Left lobe of liver (tissue), 2 donors: Measurements from ENCODE around the gene PDZRN3. TPM values are rescaled to one million over a fixed set of nuclear protein-coding genes. Genes with fewer than 3 reads are reported as not detected.

Experiments used
- ATAC-seq: fragments of 200-7000 bp; cut with Tn5 transposase; one replicate; pipeline ENCODE4 v1.9.1; 2020; ENCODE audit warnings: mild to moderate bottlenecking, moderate library complexity
- DNase-seq: peaks from one replicate; pipeline ENCODE4 v3.0.0-alpha.2; 2020; ENCODE audit warnings: low spot score
- total RNA-seq: library from RNA; stranded (reverse); gene quantifications from one replicate; pipeline ENCODE4 v1.2.1, GENCODE V29; 2021
- donor health status: DM: no; HTN: no; CAD: no; lungs with moderate emphysema.
- donor health status: DM: no; HTN: yes; CAD: no.

PDZRN3 gene
- total RNA-seq, 1 donor from 2014 or later = 1.3 TPM

DNA sequence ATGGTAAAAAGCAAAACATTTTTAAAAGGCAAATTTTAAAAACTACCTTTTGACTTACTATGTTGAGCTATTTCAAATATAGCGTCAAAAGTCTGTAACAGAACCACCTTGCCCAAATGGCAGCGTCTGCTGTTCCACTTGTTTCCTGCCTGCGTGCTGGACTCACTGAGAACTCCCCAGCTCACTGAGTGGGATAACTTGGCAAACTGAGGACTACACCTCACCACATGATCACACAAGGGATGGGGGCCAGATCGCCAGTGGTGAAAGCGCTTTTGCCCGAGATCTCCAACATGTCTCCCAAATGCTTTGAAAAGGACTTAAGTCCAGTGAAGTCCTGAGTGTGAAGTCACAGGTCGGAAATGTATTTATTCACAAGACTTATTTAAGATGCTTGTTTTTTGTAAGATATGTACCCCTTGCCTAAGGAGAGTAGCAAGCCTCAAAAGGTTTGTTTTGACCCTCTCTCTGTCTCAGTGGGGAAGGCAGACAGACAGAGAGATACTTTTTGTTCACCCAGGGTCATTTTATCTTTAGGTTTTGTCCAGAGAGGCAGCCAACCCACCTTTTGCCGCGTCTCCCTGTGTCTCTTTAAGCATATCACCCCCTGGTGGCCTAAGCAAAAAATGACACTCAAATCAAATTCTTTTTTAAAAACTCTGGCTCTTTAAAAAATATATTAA lies 192.6 kb downstream of the PDZRN3 start:
- DNase-seq (no peak), ATAC-seq (peak; percentile 46)

DNA sequence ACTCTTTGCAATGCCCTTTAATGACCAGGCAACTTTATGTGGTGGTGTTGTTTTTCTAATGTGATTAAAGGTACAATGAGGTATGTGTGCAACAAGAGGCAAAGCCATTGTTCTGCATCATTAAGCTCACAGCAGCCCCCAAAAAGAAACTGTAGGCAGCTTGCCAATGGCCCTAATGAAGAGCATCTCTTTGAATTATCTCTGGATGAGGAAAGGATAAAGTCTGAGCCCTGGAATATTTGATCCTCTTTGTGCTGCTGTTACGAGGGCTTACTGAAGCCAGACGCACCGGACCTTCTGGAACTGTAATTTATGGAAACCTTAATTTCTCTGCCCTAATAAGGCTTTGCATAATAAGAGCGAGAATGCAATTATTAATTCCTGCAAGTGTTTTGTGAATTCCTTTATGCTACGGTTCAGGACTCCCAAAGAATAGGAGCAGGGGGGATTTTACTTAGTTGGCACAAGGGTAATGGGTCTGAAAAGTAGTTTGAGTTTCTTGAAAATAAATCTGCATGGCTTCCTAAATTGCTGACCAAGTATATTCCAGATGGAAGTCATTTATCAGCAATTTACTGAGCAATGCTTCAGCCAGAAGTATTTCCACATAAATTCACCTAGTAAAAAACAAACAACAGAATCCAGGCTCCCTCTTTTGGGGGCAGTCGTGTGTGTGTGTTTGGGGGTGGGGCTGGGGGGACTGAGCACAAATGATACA lies 193.4 kb downstream of the PDZRN3 start:
- DNase-seq (no peak), ATAC-seq (no peak)

DNA sequence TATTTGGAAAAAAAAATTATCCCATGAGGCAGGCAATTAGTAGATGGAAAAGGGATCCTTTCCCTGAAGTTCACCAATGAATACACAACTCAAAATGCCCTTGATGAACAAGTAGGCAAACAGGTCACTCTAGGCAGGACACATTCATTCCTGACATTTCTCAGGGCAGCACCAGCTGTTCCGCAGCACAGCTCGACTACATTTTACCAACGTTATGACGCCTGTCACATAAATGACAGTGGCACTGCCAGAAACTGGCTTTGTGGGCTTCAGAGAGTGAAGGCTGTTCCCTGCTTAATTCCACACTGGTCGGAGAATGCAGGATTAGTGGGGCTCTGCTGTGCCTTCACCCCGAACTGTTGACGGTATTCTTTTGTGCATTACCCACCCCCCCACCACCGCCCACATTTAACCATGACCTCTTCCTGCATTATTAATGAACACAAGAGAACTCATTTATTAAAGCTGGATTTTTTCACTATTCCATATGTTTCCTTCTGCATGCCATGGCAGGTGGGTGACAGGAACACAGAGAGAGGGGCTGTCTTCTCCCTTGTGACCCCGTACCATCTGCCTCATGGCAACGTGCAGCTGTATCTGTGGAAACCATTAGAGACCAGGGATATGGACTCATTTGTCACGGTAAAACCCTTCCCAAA lies 197.6 kb downstream of the PDZRN3 start:
- DNase-seq (no peak), ATAC-seq (no peak)

DNA sequence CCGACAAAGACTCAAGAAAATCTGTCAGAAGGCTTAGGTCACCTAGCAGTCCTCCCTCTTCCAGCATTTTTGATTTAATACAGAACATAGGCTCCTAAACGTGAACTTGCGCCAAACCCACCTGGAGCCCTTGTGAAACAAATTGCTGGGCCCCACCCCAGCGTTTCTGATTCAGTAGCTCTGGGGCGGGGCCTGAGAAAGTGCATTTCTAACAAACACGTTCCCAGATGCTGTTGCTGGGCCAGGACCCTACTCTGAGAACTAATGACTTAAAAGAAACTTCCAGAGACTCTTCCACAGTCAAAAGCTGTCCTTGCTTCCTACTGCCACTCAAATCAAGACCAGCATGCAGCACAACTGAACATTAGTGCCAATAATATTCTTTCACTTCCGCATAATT lies 198.1 kb downstream of the PDZRN3 start:
- no peak for ATAC-seq
- no peak for DNase-seq

DNA sequence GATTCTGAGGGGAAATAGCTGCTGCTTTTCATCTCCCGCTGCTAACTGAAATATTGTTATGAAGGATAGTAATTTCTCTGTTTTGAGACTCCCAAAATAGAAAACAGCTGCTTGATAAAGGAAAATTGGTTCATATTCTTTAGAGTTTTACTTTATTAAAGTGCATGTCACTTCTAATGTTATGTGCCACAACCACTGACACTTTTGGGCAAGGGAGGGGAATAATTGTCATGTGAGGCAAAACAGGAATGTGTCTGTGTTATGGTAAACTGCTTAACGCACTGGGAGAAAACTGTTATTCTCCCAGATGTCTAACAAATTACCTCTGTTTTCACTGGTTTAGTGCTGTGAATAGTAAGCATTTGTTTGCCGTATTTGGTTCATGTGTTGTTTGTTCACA lies 201.6 kb downstream of the PDZRN3 start:
- no peak for ATAC-seq

DNA sequence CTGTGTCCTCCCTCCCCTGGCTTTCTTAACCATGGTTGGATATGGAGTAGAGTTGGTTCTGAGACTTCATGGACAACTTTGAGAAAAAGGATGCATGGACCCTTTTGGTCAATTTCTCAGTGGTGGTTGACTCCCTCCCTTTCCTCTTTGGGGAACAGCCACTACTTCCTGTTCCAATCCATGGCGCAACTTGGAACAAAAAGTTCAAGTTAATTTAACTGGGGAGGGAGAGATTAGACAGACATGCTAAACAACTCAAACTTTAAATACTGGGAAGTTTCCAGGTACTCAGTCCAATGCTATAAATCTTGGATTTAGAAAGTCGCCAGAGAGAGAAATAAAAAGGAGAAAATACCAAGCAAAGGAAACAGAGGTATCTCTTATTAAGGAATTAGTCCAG lies 202.2 kb downstream of the PDZRN3 start:
- ATAC-seq (no peak), DNase-seq (no peak)

More for the DNA sequence above, 201.6 kb downstream of the PDZRN3 start:
- no peak for DNase-seq

DNA sequence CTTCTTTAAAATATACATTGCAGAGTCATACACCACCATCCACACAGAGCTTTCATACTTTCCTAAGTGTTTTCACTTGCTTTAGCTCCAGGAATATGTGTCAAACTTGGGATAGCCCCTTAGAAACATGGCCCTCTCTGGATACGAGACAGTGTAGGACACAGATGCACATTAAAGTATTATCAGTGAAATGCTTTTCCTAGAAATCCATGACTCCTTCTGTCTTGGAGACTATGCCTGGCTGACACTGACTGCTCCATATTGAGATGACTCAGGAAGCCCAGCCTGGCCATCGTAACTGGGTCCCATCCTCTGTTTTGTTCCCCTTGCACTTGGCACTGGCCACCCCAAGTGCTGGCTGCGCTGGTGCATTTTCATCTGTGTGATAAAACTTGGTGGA lies 204.8 kb downstream of the PDZRN3 start:
- ATAC-seq = no peak

DNA sequence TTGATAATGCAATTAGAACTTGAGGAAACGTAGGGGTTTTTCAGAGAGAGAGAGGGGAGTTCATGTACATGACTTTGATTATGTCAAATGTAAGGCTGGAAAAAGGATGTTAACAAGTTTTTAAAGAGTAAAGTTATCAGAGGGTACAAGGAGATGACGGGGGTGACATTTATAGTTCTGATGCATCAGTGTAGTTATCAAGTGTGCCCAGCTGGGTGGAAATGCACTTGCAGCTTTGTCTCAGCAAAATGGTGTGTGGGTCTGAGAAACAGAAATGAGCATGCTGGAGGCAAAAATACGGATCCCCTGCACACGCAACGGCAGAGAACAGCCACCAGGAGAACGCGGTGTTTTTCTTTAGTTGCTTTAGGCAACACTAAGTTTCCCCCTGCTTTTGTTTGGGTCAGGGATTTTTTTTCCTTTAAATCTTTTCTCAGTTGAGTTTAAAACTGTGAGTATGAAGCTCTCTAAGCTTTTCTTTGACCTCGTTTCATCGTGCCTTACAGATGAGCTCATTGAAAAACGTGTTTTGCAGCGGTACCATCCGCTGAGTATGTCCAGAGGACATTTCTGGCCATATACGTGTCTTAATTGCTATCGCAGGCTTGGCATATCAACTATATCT lies 205.4 kb downstream of the PDZRN3 start:
- DNase-seq (no peak), ATAC-seq (no peak)

More for the DNA sequence above, 204.8 kb downstream of the PDZRN3 start:
- DNase-seq = no peak

DNA sequence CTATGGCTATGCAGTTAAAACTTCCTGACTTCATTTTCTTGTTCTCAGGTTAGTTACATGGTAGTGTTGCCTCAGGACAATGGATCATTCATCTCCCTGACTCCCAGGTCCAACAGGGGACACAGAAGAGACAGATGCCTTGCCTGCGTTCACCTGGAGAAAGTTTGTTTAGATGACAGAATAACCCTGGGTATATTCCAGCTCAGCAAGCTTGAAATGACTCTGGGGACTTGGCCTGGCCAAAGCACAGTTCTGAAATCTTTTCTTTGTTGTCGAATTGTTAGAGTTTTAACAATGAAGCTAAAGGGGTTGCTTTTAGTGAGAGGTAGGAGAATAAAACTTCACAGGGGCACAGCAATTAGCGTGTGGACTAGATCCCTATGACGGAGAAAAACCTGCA lies 206.1 kb downstream of the PDZRN3 start:
- ATAC-seq (no peak), DNase-seq (no peak)

DNA sequence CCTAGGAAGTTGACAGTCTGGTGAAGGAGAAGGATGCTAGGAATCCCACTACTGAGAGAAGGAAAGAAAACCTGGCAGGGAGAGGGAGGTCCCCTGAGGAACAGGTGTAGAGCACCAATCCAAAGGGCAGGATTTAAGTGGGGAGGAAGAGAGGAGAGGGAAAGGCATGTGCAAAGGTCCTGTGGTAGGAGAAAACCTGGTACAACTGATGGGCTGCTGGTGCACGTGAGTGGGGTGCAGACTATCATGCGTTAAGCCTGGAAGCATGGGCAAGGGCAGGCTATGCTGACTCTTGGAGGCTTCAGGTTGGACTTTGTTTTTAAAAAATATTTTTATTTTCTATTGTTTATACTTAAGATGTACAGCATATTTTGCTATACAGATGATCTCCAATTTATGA lies 209.6 kb downstream of the PDZRN3 start:
- ATAC-seq = no peak
- DNase-seq = no peak

DNA sequence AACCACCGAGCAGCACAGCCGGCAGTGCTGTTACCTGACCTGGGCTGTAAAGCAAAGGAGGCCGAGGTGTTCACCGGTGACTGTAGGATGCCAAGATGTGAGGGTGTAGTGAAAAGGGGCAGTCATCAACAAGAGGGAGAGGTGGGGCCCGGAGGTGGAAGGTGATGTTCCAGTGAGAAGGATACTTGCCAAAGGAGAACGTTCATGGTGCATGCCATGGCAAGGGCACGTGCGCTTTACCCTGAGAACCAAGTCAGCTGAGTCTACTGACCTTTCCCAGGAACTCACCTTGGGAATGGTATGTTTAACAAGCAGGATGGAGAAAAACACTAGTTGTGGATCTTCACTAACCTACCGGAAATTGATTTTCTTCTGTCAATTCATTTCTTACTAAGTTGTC lies 211.1 kb downstream of the PDZRN3 start:
- ATAC-seq (no peak), DNase-seq (no peak)

DNA sequence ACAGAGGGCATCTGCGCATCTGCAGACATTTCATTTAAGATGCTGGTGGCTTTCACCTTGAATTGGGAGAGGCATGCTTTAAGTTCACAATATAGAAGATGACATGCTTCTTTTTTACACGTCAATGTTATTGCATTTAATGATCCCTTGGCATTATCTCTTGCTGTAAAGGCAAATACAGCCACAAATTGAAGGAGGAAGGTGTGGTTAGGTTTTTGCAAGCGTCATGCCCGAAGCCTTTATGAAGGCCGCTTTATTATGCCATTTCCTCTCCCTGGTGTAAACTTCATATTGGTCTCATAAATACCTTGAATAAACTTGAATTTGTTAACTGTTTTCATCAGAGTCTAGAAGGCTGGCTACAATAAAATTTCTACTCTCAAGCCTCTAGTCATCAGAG lies 212.7 kb downstream of the PDZRN3 start:
- ATAC-seq = no peak
- no peak for DNase-seq

DNA sequence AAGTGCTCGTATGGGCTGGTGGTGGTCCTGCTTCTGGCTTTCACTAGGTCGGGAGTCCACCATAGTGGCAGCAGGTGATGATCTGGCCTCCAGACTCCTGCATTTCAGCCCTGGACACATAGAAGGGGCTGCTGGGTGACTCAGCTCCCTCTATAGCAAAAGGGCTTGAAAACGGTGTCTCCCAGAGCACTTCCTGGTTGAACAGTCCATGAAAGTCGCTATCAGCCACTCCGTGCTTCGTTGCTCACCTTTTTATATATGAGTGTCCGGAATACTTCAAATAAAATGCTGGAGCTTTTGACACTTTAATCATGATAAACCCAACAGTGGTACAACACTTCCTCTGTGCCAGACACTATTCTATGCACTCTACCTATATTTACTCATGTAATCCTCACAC lies 213.2 kb downstream of the PDZRN3 start:
- no peak for DNase-seq
- ATAC-seq = no peak

DNA sequence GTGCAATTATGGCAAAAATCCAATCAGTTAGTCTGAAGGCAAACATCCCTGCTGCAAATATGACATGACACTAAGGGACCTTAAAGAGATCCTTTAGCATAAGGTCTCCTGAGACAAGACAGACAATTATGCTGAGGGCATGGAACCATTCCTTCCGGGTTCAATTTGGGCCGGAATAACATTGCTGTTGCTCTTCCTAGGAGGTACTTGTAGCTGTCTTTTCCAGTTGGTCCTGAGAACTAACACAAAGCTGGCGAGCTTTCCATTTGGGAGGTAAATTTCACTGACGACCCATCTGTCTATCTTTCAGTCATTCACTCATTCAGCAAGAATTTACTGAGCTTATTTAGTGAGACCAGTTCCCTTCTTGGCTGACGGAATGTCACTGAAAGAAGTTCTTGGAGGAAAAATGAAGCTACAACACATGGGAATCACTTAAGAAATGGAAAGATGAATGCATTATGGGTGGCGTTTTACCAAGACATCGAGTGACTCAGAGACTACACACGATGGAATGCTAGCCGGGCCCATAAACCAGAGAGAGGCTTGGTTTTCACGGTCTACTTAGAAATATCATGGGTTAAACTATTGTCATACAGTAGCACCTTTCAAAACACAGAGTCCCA lies 215.5 kb downstream of the PDZRN3 start:
- DNase-seq = no peak
- ATAC-seq = no peak

DNA sequence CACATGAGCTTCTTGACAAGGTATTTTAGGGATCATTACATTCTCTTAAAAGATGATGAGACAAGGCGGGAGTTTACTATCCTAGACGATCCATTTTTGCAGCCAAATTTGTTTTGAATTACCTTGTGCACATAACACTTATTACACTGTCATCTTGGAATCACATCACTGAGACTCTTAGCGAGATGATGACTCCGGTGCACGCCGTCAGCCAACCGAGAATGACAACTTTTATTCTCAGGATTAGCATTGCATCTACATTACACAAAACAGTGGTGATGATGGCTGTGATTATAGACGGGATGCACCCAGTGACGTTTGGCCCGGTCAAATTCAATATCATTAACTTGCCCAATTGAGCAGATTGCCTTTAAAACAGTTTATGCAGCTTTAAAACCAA lies 216.1 kb downstream of the PDZRN3 start:
- ATAC-seq (no peak), DNase-seq (no peak)

DNA sequence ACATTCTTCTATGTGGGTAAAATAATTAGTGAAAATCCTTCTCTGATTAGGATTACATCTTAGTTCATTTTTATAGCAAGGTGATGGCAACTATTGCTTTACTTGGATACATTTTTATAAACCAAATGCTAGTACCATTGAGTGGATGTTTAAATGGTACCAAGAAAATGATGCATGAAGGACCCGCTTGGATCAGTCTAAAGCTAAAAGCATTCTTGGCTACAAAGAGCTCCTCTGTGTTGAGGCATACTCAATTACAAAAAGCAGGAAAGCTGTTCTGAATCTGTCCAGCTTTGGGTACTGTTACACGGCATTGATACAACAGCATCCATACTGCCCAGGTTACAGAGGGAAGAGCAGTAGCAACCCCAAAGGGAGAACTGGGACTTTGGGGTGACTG lies 217.2 kb downstream of the PDZRN3 start:
- no peak for DNase-seq
- no peak for ATAC-seq

DNA sequence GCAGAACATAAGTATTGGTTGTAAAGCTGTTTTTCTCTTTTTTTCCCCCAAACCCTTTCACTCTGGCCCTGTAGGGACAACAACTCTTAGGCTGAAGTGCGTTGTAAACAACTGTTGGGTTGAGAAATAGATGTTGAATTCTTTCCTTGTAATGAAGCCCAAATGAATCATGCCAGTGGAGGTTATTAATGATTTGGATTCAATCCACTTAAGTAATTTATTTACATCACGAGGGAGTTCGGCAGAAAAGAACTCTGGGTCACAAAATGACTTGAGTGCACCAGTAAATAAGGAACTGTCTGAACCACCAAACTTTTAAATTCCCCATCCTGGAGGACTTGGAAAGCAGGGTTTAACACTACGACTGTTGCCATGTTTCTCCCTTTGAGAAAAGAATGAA lies 218.9 kb downstream of the PDZRN3 start:
- DNase-seq (no peak), ATAC-seq (no peak)

DNA sequence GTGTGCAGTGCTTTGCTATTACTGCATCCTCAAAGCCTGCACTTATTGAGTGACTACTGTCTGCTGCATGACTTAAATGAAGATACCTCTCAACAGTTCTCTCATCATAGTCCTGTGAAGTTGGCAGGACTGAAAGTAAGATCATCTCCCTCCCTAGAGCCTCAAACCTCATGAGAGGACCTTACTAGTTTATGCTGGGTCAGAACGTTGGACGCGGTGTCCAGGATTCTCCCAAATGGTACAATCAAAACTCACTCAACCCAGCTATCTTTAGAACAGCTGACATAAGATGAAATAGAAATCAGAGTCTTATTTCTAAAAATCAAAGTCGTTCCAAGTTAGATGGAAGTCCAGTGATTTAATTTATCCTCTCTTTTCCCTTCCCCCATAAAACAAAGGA lies 219.7 kb downstream of the PDZRN3 start:
- ATAC-seq (no peak), DNase-seq (no peak)

DNA sequence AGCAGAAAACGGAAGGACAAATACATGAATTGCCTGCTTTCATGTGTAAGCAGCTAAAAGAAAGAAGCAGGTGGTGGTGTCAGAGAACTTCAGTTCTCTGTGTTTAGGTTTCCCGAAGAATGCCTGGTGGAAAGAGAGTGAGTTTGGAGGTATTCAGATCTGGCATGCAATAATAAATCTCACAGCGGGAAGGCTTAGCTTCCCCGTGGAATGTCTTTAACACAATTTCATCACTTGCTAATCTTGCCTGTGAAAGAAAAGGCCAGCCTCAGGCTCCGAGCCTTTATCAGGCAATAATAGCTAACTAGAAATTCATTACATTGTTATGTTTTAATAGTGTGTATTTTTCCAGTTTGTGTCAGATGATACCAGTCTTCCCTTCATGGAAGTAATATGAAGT lies 220.3 kb downstream of the PDZRN3 start:
- ATAC-seq = no peak
- DNase-seq = no peak

DNA sequence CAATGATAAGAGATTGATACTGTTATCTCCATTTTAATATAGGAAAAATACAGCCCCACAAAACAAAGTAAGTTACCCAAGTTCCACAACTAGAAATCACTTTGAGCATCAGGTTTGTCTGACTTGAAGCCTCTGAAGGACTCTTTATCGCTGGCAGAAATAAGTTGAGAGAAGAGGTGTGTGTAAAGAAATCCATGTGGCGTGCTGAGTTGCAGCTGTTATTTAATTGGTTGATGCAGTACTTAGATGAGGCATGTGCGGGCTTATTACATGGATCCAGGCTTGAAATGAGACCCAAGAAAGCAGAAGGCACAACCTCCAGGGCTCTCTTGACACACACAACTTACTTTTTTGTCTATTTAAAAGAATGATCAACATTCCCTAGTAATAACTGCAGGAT lies 221.3 kb downstream of the PDZRN3 start:
- no peak for DNase-seq
- no peak for ATAC-seq

DNA sequence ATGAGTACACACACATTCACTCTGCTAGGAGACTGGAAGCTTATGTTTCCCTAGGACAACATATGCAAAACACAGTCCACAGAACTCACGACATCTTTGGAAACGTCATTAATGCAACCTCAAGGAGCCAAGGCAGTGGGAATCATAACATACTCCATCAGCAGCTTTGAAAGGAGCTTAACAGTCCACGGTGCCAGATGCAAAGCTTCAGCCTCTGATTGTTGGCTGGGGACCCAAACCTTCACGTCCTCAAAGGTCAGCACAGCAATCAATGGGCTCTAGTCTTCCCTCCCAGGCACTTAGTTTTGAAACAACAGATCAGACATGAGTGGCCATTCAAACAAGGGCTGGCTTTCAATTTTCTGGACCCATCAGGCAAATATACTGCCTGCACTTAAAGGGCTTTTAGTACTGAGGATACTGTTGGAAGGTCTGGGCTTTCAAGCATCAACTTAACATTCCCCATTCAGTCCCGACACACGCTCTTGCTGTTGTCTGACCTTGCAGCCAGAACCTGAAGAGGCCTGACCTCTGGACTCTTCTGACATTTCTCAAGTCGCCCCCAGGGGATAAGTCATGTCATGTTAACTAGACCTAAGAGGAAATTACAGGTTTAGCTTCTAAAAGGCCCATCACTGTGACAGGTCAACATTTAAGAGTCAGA lies 223.0 kb downstream of the PDZRN3 start:
- ATAC-seq (no peak), DNase-seq (no peak)
